ENCODE data around the gene AKT1S1.
A peak's percentile ranks its signal among the peaks of the same experiment; 100 is the strongest.
"Not testable (repeated sequence)": the region's sequence is repeated elsewhere in the genome, so short reads cannot be mapped to it uniquely, and the experiment has no call there.

The AKT1S1 gene

DNA sequence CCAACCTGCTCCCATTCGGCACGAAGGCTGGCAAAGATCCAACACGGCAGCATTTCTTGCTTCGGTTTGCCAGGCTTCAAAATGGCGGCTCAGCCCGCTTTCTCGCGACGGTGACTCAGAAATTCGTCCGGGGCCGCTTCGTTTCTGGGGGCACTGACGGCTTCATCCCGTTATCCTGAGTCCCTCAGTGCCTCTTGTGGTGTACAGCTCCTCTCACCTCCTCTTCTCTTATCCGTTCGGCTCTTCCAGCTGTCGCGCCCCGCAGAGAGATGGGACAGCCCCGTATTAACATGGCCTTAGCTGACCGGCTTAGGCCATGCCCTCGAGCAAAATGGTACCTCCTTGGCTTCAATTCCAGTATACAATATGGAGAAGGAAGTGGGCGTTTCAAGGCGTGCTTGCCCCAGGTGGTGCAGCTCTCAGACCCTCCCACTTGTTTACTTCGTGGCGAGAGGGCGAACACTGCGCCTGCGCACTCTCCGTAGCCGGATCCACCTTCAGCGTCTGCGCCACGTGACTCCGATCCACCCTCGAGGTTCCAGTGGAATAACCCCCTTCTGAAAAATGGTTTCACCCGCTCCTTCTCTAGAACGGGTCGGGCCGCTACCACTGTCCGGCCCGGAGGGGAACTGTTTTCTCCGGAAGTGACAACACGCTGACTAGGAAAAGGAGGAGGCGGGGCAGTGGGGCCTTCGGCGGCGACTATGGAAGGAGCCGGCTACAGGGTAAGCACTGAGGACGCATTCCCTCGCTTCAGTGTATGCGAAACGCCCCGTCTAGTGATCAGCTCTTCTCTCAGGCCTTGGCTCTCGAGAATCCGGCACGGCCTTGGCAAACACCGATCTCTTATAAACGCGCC, at the start of gene AKT1S1, which contains the start of gene TBC1D17:
AKT1S1 (minus strand) TSS at position 336 of the 859 bp plus-strand sequence. CDS start 4,060 bp downstream, outside the sequence.
TBC1D17 (plus strand) TSS at position 683 of the 859 bp plus-strand sequence; CDS start at position 705, 22 bp downstream.
- peak; percentile 100 for DNase-seq

DNA sequence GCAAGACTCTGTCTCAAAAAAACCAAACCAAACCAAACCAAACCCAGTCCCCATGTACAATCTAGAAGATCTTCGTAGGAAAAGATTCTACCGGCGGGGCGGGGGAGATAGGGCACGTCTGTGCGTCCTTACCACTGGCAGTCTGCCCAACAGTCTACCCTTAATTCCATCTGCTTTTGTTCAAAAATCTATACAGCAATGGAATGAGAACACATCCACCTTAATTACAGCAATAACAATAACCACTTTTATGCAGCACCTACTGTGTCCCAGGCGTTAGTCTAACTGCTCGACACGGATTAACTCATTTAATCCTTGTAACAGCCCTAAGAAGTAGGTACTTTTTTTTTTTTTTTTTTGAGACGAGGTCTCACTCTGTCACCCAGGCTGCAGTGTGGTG, 49.4 kb upstream of the AKT1S1 start:
- no peak for DNase-seq

DNA sequence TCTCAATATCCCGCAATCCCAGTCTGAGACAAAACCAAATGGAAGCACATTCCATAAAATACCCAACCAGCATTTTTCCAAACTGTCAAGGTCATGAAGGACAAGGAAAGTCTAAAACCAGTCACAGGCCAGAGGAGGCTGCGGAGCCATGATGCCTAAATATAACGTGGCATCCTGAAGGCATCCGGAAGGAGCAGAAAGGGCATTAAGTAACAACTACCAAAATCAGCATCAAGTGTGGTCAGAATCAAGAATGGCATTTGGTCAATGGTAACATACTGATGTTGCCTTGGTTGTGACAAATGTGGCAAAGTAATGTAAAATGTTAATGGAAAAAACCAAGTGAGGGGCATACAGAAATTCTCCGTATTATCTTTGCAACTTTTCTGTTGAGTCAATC, 48.3 kb upstream of the AKT1S1 start:
- no peak for DNase-seq

DNA sequence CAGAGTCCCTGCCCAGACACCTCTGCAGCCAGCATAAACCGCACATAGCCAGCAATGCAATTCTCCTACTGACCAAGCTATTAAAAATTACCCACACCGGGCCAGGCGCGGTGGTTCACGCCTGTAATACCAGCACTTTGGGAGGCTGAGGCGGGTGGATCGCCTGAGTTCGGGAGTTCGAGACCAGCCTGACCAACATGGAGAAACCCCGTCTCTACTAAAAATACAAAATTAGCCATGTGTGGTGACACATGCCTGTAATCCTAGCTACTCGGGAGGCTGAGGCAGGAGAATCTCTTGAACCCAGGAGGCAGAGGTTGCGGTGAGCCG, 47.7 kb upstream of the AKT1S1 start:
- not testable (repeated sequence) for DNase-seq

DNA sequence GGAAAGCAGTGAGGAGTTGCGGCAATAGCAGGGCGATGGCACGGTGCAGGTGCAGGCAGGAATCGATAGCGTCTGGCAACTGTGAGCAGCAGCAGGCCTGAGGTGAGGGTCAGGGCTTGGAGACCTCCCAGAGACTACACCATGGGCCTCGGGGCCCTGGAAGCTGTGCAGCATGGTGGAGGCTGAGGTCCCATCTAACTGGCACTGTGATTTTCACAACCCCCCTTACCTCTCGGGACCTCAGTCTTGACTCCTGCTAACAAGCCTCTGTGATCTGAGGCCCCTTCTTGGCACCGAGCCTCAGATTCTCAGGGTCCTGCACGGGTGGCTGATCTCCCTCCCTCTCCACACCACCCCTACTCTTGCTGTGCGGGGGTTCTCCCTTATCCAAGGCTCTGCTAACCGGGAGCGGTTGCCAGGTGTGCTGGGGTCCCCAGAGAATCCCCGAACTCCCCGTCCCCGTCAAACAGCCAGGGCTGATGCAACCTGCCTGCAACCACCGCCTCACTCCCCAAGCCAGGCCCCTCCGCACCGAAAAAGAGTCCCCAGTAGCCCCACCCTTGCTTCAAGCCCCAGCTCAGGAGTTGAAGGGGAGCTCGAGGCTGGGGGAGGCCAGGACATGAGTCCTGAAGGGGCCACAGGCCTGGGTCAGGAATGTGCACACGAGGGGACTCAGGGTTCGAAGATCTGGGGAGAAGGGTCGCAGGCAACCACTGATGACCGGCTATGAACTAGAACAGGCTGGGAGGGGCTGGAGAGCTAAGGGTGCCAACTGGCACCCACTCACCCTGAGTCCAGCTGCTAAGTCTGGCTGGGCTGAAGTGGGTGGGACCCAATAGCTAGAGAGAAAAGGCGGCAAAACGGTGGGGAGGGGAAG, 47.1 kb upstream of the AKT1S1 start:
- peak; percentile 38 for DNase-seq

DNA sequence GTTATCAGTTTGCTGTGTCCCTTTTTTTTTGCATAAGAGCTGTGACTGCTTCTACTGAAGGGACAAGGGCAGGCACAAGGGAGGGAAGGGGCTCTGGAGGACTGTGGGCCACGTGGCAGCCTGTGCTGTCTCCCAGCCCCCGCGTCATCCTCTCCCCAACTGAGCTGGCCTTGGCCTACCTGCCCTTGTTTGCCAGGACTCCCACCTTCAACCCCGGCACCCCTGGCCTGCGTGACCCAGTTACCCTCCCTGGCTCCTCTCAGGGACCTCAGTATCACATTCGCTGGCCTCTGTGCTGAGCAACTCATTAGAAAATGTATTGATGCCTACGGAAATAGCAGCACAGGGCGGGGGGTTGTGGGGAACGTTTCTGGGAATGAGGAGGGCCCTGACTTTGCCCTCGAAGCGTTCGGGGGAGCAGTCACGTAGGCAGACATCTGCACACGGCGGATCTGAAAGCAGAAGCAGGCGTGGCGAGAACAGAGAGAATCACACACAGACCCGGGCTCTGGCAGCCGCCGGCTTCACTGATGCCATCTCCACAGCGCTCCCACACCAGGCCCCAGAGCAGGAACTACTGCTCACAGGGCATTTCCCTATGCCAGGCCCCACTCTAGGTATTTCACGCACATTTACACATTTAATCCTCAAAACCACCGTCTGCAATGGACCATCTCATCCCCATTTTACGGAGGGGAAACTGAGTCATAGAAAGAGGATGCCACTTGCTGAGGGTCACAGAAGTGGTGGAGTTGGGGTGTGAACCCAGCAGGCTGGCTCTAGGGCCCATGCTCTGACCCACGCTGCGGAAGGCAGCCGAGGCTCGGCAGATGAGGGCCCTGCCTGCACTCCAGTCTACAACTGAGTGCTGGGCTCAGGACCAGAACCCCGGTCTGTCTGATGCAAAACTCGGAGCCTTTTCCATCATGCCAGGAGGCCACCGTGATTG, 46.2 kb upstream of the AKT1S1 start:
- no peak for DNase-seq

DNA sequence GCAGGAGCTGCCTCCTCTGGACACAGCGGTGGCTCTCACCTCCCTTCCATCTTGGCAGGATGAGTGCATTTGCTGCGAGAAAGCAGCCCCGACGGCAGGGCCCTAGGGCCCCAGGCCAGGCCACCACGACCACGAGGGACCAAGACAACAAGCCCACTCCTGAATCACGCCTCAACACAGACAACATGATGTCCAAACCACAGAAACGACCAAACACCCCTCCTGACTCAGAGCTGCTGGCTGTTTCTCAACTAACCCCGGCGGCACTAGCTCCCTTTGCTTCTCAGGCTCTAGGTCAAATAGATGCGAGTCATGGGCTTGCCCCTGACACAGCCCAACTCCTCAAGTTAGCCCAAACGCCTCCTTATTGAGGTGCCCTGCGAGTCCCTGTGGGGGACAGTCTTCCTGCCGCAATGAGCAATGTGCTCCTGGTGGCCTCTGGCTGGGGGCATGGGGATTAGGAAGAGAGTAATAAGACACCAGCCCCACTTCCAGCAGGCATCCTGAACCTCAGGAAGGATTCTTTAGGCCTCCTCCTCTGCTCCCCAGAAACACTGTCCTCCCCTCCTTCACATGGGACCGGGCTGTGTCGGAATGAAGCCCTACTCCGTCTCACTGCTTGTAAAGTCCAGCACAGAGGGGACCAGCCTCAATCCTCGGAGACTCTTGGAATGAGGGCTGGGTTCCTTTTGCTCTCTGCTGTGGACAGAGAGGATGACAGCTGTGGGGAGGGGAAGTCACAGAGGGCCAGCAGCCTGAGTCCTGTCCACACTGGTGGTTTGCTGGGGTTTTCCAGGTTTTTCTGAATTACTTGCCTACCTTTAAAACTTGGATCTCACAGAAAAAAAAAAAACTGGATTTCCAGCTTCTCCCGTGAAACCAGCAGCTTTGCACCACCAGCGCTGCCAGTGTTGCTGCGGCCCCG, 45.0 kb upstream of the AKT1S1 start:
- DNase-seq: peak; percentile 63

DNA sequence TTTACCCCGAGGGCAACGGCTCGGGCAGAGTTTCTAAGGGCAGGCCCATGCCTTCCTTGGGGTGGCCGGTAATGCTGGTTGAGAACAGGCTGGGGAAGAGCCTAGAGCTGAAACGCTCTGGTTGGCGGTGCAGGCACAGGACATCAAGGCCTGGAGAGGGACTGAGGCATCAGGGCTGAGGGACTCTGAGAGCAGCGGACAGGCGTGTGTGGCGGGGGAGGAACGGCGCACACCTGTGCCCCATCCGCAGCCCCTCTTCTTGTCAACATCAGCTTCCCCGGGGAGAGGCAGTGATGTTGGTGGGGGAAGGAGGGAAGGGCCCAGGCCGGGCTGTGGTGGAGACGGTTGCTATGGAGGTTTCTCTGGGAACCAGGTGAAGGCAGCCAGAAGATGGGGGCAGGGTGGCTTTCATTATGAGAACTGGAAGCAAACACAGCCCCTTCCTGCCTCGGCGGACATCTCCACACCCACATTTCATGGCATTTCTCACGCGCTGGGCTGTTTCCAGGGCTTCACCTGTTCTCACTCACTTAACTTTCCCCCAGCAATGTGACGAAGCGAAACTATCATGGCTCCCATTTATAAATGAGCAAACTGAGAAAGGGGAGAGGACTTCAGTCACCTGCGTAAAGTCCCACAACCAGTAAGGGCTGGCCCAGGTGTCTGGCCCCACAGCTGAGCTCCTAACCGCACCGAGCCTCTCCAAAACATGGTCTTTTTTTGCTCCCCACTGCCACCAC, 43.6 kb upstream of the AKT1S1 start:
- DNase-seq: no peak

DNA sequence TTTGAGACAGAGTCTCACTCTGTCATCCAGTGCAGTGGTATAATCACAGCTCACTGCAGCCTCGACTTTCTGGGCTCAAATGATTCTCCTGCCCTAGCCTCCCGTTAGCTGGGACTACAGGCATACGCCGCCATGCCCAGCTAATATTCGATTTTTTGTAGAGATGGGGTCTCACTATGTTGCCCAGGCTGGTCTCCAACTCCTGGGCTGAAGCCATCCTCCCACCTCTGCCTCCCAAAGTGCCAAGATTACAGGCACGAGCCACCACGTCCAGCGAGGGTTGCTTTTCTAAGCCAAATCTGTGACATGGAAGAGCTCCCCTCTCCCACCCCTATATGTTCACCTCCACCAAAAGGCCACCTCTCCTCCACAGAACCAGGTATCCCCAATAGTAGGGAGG, 40.9 kb upstream of the AKT1S1 start:
- no peak for DNase-seq

DNA sequence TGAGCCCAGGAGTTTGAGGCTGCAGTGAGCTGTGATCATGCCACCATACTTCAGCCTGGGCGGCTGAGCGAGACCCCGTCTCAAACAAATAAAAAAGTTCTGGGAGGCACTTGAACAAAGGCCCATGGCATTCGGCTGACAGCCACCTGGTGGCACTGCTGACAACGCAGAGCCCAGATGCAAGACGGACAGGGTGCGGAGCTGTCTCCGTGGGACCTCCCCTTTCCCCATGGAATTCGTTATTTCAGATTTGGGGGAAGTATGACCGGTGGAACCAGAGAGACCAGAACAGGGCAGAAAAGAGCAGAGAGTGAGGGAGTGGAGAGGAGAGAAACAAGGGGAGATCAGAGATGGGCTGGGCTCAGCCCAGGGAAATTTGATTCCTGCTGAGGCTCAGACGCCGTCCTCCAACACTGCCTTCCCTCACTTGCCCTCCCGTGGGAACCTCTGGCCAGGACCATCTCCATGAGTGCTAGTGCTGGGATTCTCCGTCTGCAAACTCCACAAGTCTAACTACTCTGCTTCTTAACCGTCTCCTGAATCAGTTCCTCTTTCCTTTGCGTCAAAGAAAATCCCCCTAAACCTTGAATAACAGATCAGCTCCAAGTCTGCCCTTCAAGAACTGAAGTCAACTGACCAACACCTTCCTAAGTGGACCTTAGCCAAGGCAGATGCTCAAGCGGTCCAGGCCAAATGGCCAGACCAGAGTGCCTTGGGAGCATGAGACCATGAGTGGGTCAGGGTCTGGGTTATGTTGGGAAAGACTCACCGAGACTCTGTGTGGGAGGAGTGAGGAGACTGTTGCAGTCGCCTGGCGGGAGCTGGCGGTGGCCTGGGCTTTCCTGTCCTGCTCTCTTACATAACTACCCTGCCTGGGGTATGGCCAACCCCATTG, 39.9 kb upstream of the AKT1S1 start:
- no peak for DNase-seq

DNA sequence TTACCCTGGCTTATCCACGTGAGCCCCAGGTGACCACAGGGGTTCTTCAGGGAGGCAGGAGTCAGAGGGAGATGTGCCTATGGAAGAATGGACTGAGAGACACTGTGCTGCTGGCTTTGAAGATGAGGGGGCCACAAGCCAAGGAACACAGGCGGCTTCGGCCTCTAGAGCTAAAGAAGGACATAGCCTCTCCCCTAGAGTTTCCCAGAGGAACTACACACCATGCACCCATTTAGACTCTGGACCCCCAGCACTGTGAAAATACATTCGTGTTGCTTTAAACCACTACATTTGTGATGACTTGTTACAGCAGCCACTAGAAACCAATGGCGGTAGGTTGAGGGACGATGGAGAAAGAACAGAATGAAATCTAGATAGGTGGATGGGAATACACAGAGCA, 38.1 kb upstream of the AKT1S1 start:
- DNase-seq: no peak

DNA sequence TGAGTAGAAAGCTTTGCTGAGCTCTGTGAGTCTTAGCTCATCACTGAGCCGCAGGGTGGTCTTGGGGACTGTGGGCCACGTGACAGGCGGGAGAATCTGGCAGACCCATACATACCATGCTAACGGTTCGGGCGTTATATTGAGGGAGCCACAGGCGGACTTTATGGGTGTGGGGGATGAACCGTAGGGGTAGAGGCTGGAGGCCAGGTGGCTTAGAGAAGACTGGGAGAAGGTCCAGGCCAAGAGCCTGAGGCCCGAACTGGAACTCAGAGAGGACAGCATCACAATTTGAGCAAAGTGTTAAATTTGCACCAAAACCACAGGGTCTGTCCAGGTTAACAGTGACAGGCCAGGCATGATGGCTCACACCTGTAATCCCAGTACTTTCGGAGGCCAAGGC, 36.6 kb upstream of the AKT1S1 start:
- no peak for DNase-seq

DNA sequence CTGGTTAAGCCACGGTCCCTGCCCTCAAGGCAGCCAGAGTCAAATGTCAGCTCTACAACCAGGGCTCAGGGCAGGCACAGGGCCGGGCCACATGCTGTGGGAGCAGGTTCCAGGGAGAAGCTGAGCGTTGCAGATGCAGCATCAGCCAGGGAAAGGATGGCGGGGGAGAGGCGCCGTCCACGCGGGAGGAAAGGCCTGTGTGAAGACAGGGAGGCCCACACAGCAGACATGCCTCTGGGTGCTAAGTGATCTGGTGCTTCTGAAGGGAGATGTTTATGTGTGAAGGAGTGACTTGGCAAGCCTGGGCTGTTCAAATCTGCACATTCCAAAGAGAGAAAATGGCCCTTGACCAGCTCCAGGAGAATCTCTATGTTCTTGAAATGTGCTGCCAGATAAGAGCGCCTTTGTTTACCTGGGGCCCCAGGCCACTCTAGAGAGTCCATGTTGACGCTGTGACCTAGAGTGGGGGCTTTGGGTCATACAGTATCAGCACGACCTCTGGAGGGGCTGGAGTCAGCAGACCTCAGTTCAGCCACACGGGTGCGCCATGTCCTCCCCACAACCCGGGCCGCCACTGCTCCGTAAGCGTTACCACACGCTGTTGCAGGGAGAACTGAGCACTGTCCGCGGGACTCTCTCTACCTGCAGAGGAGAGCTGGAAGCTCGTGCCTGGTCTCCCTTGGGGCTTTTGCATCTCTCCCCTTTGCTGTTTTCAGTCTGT, 36.0 kb upstream of the AKT1S1 start:
- no peak for DNase-seq

DNA sequence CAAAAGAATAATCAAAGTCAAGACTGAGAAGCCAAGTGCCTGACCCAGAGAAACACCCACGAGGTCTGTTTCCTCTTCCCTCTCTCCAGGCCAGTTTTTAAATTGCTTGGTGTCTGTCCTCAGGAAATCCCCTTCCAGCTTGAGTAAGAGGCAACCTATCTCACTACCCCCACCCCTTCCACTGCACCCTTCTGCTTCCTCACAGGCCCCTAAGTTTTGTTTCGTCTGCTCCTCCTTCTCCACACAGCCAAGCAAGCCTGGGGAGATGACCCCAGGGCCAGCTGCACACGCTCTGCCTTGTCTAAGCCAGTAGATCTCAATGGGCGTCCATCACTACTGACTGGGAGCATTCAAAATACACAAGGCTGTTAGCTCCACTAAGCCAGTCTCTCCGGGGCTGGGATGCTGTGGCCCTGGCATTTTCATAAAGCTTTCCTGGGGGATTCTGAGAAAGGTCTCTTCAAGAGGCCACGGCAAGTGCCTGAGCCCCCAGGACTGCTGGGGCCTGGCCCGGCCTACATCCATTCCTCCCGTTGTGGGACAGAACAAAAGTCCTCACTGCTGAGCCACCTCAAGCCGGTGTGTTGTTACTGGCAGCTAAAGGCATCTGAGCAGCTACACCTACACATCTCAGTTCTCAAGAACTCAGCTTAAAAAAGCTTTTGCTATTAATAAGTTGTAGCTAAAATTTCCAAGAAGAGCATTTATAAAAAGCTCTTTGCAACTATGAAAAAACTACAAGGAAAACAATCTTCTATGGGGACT, 34.4 kb upstream of the AKT1S1 start:
- no peak for DNase-seq

DNA sequence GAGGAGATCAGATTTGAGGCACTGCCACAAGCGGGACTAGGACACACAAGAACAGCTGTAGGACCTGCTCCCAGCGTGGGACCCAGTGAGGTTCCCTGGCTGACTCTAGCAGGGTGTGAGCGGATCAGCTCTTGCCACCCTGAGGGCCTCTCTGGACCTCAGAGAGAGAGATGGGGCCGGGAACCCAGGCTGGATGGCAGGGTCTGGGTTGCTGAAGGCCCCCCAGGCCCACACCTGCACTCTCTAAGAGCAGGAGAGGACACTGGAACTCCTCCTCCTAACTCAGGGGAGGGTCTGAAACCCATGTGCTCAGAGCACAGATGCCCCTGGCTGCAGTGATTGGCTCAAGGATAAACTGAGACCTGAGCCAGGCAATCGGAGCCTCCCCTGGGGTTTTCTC, 33.0 kb upstream of the AKT1S1 start:
- no peak for DNase-seq

DNA sequence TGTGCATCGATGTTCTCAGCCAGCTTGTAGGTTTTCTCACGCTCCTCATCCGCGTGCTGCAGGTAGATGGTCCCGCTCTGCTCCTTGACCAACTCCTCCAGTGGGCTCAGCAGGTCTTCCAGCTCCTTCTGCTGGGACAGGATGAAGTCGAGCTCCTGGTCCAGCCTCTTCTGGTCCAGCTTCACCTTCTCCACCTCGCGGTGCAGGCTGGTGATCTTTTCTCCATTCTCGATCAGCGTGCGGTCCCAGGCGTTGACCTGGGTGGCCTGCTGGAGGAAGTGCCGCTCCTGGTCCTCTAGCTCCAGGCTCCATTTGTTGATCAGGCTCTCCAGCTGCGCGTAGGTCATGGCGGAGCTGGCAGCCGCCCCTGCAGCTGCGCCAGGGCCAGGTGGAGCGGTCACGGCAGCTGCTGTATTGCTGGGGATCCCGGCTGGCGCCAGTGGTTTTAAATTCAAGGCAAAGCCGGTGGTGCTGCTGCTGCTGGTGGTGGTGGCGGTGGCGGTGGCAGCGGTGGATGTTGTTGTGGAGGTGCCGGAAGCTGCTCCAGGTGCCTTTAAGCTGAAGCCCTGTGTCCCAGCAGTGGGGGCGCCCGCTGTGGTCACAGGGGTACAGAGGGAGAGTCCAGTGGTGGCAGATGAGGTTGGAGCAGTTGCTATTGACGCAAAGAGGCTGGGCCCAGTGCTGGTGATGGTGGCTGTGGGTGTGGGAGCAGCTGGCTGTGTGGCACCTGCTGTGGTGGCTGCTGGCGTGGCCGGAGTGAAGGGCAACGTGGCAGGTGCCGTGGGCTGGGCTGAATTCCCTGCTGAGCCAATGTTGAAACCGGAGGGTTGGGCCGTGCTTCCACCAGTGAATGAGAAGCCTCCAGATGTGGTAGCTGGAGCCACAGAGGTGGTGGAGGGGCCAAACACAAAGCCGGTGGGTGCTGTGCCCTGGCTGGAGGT, 31.6 kb upstream of the AKT1S1 start:
- DNase-seq: no peak
